Neutrophil (primary cell): ENCODE results near the gene CCDC170.

ENCODE experiments used
- H3K27ac ChIP-seq: fragments of 200-600 bp; sonication (generic); 2 replicates; pipeline ENCODE4 v1.5.1; 2016; ENCODE audit warnings: mild to moderate bottlenecking, moderate library complexity
- H3K27me3 ChIP-seq: fragments of 200-600 bp; sonication (generic); 2 replicates; pipeline ENCODE4 v1.6.0; 2016; ENCODE audit warnings: mild to moderate bottlenecking
- H3K36me3 ChIP-seq: fragments of 200-600 bp; sonication (generic); 2 replicates; pipeline ENCODE4 v1.5.1; 2017
- H3K4me1 ChIP-seq, 2 experiments: fragments of 200-600 bp in 1 of 2; sonication (generic) in 1 of 2; 1 replicate in 1 of 2; 2 replicates in 1 of 2; pipeline versions ENCODE4 v1.5.1 to v1.6.1; 2013 to 2016; ENCODE audit warnings: low read depth in 1 of 2, low read length in 1 of 2, mild to moderate bottlenecking in 1 of 2, moderate library complexity in 1 of 2; ENCODE audit not compliant: control insufficient read depth in 1 of 2, insufficient read depth in 1 of 2
- H3K4me3 ChIP-seq, 2 experiments: fragments of 200-600 bp in 1 of 2; sonication (generic) in 1 of 2; 1 replicate in 1 of 2; 2 replicates in 1 of 2; pipeline ENCODE4 v1.5.1; 2013 to 2016; ENCODE audit warnings: low read depth in 1 of 2, low read length in 1 of 2, mild to moderate bottlenecking in 1 of 2, moderate library complexity in 1 of 2
- H3K9me3 ChIP-seq: fragments of 200-600 bp; sonication (generic); 2 replicates; pipeline ENCODE4 v1.5.1; 2016
- TF ChIP-seq, protein P1 (sequence below): fragments of 200-600 bp; sonication (generic); IDR thresholded peaks from 2 replicates; pipeline ENCODE4 v1.5.1; 2016; ENCODE audit warnings: antibody characterized with exemption

Gene CCDC170

DNA sequence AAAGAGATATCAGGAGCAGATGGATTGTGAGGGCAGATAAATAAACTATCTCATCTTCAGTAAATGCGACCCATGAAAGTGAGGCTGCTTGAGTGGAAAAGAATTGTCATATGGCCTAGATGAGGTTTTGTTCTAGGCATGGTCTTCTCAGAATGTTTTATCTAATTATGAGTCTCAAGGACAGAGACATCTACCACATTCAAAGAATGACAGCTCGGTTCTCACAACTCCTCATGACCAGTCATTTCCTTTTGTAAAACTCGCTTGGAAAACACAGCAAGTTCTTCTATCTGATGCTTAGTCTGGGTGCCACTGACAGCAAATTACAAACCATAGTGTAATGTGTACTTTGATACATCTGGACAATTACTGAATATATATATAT lies 140.5 kb downstream of the CCDC170 start:
- H3K9me3 ChIP-seq: no peaks in the 10 kb centered on the region
- TF ChIP-seq, protein P1, sequence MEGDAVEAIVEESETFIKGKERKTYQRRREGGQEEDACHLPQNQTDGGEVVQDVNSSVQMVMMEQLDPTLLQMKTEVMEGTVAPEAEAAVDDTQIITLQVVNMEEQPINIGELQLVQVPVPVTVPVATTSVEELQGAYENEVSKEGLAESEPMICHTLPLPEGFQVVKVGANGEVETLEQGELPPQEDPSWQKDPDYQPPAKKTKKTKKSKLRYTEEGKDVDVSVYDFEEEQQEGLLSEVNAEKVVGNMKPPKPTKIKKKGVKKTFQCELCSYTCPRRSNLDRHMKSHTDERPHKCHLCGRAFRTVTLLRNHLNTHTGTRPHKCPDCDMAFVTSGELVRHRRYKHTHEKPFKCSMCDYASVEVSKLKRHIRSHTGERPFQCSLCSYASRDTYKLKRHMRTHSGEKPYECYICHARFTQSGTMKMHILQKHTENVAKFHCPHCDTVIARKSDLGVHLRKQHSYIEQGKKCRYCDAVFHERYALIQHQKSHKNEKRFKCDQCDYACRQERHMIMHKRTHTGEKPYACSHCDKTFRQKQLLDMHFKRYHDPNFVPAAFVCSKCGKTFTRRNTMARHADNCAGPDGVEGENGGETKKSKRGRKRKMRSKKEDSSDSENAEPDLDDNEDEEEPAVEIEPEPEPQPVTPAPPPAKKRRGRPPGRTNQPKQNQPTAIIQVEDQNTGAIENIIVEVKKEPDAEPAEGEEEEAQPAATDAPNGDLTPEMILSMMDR: no peak
- no peaks in the 10 kb centered on the region for H3K36me3 ChIP-seq
- H3K4me1 ChIP-seq: no peaks in the 10 kb centered on the region
- no peaks in the 10 kb centered on the region for H3K27me3 ChIP-seq
- H3K27ac ChIP-seq: no peak overlapping the region
- no peak overlapping the region for H3K4me3 ChIP-seq

DNA sequence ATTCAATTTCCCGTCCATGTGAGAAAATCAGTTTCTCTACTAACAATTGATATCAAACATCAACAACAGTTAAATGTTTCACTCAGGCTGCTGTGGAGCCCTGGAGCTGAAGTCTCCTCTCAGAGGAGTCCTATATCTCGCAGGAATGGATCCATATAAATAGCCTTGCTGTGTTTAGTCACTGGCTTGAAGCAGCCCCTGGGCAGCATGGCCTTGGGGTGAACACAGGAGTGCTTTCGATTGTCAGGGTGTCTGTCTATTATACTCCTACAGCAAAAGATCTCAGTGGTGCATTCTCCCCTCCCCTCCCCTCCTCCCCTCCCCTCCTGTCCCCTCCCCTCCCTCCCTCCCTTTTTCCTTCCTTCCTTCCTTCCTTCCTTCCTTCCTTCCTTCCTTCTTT lies 141.9 kb downstream of the CCDC170 start:
- TF ChIP-seq, protein P1: no peak
- H3K4me1 ChIP-seq: no peaks in the 10 kb centered on the region
- no peaks in the 10 kb centered on the region for H3K27me3 ChIP-seq
- H3K36me3 ChIP-seq: no peaks in the 10 kb centered on the region
- H3K9me3 ChIP-seq: no peaks in the 10 kb centered on the region
- H3K27ac ChIP-seq: no peak overlapping the region
- H3K4me3 ChIP-seq: no peak overlapping the region

DNA sequence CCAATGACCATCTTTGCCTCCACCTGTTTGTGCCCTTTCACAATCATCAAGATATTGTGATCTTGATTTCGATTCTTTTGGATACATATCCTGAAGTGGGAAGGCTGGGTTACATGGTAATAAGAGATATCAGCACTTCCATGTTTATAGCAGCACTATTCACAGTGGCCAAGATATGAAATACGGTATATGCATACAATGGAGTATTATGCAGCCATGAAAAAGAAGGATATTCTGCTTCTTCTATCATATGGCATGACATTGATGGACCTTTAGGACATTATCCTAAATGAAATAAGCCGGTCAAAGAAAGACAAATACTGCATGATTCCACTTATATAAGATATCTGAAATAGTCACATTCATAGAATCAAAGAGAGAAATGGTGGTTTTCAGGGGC lies 144.0 kb downstream of the CCDC170 start:
- Histone ChIP-seq H3K4me3 (no peak overlapping the region), H3K27me3 (no peaks in the 10 kb centered on the region), H3K4me1 (no peaks in the 10 kb centered on the region), H3K36me3 (no peaks in the 10 kb centered on the region), H3K9me3 (no peaks in the 10 kb centered on the region), H3K27ac (no peak overlapping the region)
- TF ChIP-seq, protein P1: no peak

DNA sequence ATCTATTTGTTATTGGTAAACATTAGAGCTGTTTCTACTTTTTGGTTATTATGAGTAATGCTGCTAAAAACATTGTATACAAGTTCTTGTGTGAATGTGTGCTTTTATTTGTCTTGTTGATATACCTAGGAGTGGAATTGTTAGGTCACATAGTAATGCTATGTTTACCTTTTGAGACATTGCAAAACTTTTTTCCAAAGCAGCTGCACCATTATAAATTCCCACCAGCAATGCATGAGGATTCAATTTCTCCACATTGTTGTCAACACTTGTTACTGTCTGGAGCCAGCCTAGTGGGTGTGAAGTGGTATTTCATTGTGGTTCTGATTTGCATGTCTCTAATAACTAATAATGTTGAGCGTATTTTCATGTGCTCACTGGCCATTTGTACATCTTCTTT lies 145.9 kb downstream of the CCDC170 start:
- Histone ChIP-seq H3K27ac (no peak overlapping the region), H3K9me3 (no peaks in the 10 kb centered on the region), H3K4me3 (no peak overlapping the region), H3K27me3 (no peaks in the 10 kb centered on the region), H3K4me1 (no peaks in the 10 kb centered on the region), H3K36me3 (no peaks in the 10 kb centered on the region)
- TF ChIP-seq, protein P1: no peak

DNA sequence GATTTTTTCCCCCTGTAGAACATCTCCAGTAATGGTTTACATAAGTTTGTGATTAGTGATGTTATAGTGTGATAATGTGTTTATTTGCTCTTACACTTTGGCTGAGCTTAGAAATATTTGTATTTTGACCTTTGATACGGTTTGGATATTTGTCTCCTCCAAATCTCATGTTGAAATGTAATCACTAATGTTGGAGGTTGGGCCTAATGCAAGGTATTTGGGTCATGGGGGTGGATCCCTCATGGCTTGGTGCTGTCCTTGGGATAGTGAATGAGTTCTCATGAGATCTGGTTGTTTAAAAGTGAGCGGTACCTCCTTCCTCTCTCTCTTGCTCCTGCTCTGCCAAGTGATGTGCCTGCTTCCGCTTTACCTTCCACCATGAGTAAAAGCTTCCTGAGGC lies 147.2 kb downstream of the CCDC170 start:
- Histone ChIP-seq H3K36me3 (no peaks in the 10 kb centered on the region), H3K4me3 (no peak overlapping the region), H3K27ac (no peak overlapping the region), H3K9me3 (no peaks in the 10 kb centered on the region), H3K4me1 (no peaks in the 10 kb centered on the region), H3K27me3 (no peaks in the 10 kb centered on the region)
- TF ChIP-seq, protein P1: no peak

DNA sequence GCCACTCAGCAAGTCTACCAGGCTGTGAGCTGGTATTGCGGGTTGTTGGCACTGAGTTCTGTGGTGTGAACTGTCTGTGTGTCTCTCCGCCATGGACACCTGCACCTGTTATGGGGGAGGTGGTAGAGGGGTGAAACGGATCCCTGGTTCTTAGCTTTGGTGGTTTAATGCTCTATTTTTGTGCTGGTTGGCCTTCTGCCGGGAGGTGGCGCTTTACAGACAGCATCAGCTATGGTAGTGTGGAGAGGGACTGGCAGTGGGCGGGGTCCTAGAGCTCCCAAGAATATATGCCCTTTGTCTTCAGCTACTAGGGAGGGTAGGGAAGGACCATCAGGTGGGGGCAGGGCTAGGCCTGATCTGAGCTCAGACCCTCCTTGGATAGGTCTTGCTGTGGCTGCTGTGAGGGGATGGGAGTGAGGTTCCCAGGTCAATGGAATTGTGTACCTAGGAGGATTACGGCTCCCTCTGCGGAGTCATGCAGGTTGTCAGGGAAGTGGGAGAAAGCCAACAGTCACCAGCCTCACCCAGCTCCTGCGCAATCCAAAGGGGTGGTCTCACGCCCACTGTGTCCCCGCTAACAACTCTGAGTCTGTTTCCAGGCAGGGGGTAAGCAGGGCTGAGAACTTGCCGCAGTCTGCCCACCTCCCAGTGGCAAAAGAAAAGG lies 154.3 kb downstream of the CCDC170 start:
- no peaks in the 10 kb centered on the region for H3K9me3 ChIP-seq
- H3K27me3 ChIP-seq: no peaks in the 10 kb centered on the region
- no peak overlapping the region for H3K4me3 ChIP-seq
- no peaks in the 10 kb centered on the region for H3K36me3 ChIP-seq
- no peak overlapping the region for H3K27ac ChIP-seq
- TF ChIP-seq, protein P1: no peak
- no peaks in the 10 kb centered on the region for H3K4me1 ChIP-seq
